Retinal pigment epithelial cell (primary cell): ENCODE measurements around the gene KCNQ5.

Experiments
- DNase-seq: peaks from one replicate; pipeline ENCODE4 v3.0.0-alpha.2; 2010; ENCODE audit warnings: low read depth
- H3K4me3 ChIP-seq: 2 replicates; pipeline ENCODE4 v1.5.1; 2011; ENCODE audit warnings: mild to moderate bottlenecking, low read length, control low read depth, moderate library complexity
- CTCF ChIP-seq: conservative IDR thresholded peaks from 2 replicates; pipeline ENCODE4 v1.5.1; 2011; ENCODE audit warnings: low read depth, low read length, control low read depth, inconsistent platforms

The KCNQ5 gene

DNA sequence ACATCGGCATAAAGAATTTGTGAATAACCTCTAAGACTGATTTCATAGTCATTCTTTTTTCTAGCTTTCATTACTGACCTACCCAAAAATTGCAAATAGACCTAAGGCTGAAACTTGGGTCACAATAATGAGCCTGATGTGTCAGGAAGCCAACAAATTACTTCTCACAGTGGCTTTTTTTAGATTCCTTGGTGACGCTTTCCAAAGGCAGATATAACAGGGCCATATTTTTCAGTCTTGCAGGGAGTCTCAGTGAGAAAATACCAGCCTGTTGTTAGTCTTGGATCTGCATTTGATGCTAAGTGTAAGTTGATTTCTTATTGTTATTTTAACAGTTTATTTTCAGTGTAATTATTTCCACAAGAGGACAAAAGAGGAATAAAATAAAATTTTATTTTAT is 423.7 kb downstream of the KCNQ5 start:
- DNase-seq: no peak
- H3K4me3 ChIP-seq: no peak overlapping the region
- TF ChIP-seq CTCF: no peak

DNA sequence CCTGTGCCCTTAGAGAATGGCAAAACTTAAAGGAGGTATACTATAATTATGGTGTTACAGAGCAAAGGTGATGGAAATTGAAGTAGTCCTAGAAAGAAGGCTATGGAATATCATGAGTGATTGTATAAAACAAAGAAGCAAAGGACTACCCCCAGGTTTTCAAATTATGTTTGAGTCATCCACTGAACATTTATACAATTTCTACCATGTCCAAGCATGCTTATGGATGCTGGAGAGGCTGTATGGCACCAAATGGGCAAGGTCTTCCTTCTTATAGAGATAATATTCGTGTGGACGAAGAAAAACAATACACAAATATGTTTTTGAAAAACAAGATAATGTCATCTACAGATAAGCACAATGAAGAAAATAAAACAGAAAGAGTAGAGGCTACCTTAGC is 425.9 kb downstream of the KCNQ5 start:
- no peak overlapping the region for H3K4me3 ChIP-seq
- no peak for TF ChIP-seq CTCF
- no peak for DNase-seq

GRCh38 chr6:73049971-73050594 is 428.2 kb downstream of the KCNQ5 start:
- DNase-seq: no peak
- TF ChIP-seq CTCF: no peak
- no peak overlapping the region for H3K4me3 ChIP-seq

DNA sequence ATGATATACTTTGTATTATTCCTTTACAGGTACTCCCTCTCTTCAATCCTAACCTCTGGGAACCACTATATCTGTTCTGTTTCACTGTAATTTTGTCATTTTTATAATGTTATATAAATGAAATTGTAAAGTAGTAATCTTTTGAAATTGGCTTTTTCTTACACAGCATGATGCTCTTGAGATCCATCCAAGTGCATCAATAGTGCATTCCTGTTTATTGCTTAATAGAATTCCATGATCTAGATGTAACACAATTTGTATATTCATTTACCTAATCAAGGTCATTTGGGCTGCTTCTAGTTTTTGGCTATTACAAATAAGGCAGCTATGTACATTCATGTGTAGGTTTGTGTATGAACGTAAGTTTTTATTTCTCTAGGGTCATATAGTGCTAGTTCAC is 428.8 kb downstream of the KCNQ5 start:
- TF ChIP-seq CTCF: no peak
- no peak overlapping the region for H3K4me3 ChIP-seq
- no peak for DNase-seq

DNA sequence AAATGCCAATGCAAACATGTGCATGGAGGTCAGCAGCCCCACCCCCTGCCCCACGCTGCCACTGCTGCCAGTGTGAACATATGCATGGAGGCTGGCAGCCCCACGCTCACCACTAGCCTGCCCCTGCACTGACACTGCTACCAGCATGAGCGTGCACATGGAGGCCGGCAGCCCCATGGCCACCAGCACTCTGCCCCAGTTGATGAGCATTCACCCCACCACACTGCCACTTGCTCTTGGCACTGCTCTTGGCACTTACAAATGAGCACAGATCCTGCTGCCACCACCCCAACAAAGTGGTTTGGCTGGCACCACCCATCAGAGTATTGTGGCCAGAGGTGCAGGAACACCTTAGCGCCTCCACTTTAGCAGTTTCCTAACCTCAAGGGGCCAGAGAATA is 429.3 kb downstream of the KCNQ5 start:
- no peak overlapping the region for H3K4me3 ChIP-seq
- DNase-seq: no peak
- no peak for TF ChIP-seq CTCF

DNA sequence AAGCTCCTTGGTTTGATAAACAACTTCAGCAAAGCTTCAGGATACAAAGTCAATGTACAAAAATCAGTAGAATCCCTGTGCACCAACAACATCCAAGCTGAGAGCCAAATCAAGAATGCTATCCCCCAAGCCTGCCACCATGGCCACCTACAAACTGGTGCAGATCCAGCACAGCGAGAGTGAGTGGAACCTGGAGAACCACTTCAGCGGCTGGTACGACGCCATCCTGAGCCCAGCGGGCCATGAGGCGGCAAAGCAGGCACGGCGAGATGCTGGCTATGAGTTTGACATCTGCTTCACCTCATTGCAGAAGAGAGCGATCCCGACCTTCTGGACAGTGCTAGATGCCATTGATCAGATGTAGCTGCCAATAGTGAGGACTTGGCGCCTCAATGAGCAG is 433.1 kb downstream of the KCNQ5 start:
- H3K4me3 ChIP-seq: no peak overlapping the region
- no peak for TF ChIP-seq CTCF
- DNase-seq: no peak

- H3K4me3 ChIP-seq: no peak overlapping the region
- TF ChIP-seq CTCF: no peak
- DNase-seq: peak; percentile 72
Measured at GRCh38 chr6:73058736-73059135, 436.9 kb downstream of the KCNQ5 start.
